Spleen (tissue), 7 donors: ENCODE results near the gene ABCA7.

ENCODE experiments used
- CTCF ChIP-seq, 11 experiments: fragments of 200-600 bp in 7 of 11; fragments of 450-650 bp in 4 of 11; sonication (generic) in 4 of 11; IDR thresholded peaks in 8 of 11; conservative IDR thresholded peaks in 3 of 11; 1 replicate in 7 of 11; 2 replicates in 4 of 11; pipeline versions ENCODE4 v1.4.0 to v1.8.0; 2016 to 2021; ENCODE audit warnings: antibody characterized with exemption in 11 of 11, inconsistent platforms in 4 of 11, mild to moderate bottlenecking in 1 of 11
- POLR2A ChIP-seq, 3 donors: fragments of 450-650 bp; IDR thresholded peaks; one replicate each; pipeline ENCODE4 v1.5.1; 2017; ENCODE audit warnings: antibody characterized with exemption in 3 of 3, mild to moderate bottlenecking in 1 of 3
- POLR2AphosphoS5 ChIP-seq, 3 donors: sonication (generic); formaldehyde crosslinking; IDR thresholded peaks; one replicate each; pipeline ENCODE4 v1.5.1; 2017; ENCODE audit warnings: antibody characterized with exemption in 3 of 3
- donor health status: DM: no; HTN: no; CAD: no; lungs with moderate emphysema.
- donor health status: DM: no; HTN: no; CAD: no.
- donor health status: DM: no; HTN: no; CAD: no.

- no peak for TF ChIP-seq CTCF (IDR thresholded peaks at IDR 0.05 in 8 of 11, conservative IDR thresholded peaks at IDR 0.05 in 3 of 11)
- peak in 1 of 3 donors; percentile 57 for TF ChIP-seq POLR2A (IDR thresholded peaks at IDR 0.05)
- peak; percentile 56 to 78 (median 64) for TF ChIP-seq POLR2AphosphoS5 (IDR thresholded peaks at IDR 0.05)
Measured at GRCh38 chr19:1068009-1069001, 28.4 kb downstream of the ABCA7 start.
